EL (cell line): ENCODE data around the gene ODF2L.

ENCODE experiments used
- DNase-seq: peaks from one replicate; pipeline ENCODE4 v3.0.0-alpha.2; 2016

ODF2L gene

GRCh38 chr1:86317926-86318325 is 78.2 kb downstream of the ODF2L start:
- DNase-seq, result no peak

DNA sequence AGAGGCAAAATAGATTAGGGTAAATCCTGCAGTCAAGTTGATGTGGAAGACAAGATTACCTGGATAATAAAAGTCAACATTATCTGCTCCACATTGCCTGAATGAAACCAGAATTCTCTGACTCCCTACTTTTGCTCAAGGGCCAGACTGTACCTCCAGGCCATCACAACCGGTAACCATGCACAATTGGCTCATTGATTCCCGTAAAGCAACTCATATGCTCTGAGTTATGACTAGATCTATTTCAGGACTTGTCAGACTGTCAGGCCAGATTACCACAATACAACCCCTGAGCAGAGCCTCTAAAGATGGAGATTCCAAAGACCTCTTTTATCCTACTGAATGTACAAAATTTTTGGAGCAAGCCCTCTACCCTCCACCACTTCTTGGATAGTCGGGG is 90.4 kb downstream of the ODF2L start:
- DNase-seq, result no peak

DNA sequence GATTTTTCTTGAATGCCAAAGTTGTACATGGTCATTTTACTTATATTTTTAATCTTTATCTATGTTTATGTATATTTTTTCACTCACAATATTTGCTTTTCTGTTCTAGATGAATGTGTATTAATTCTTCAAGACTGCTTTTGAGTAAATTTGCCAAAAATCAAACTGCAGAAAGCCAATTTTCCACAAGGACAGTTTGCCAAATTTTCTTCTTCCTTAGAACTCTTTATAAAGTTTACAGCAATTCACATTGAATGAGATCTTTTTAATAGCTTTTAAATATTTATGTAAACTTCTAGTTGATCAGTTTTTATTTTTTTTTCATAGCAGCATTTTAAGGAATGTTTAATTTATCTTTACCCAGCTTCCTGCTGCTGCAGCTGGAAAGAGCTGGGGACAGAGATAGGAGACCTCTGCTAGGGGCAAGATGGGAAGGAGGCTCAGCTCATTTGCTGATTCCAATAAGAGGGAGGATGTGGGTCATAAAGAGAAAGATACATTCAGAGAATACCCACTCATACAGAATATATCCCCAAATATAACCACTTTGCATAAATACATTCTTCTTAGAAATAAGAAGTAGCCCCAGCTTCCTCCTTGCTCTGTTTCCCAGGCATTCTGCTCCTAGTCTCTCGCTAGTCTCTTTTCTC is 93.0 kb downstream of the ODF2L start:
- DNase-seq, result no peak
